GM12878 (cell line): ENCODE results near the gene LEMD2. TPM values are rescaled to one million over a fixed set of nuclear protein-coding genes. Genes with fewer than 3 reads are reported as not detected.

Experiments
- ATAC-seq: fragments of 200-7000 bp; cut with Tn5 transposase; 3 replicates; pipeline ENCODE4 v1.9.1; 2020; ENCODE audit warnings: mild to moderate bottlenecking, moderate library complexity
- BruUV-seq: library from RNA; stranded (reverse); fragments of 400-500 nt; replicated peaks from 2 replicates; lab custom pipeline; 2021; lab: Mats Ljungman, UMichigan
- CTCF ChIA-PET: fragments of 300-600 bp; sonication (Branson Sonifier 250); formaldehyde crosslinking; extraction: SDS; loops from one replicate; lab custom pipeline; 2021; ENCODE audit warnings: inconsistent platforms; lab: Yijun Ruan, JAX
- POLR2A ChIA-PET: fragments of 350-600 bp; formaldehyde crosslinking; extraction: SDS; loops from one replicate; lab custom pipeline; 2021; ENCODE audit warnings: inconsistent platforms; lab: Charles Lee
- RAD21 ChIA-PET: fragments of 300-600 bp; sonication (Branson Sonifier 250); formaldehyde crosslinking; loops from one replicate; lab custom pipeline; 2023; ENCODE audit warnings: antibody characterized with exemption; ENCODE audit not compliant: unreplicated experiment; lab: Charles Lee
- SMC1A ChIA-PET: fragments of 300-600 bp; sonication (Branson Sonifier 250); formaldehyde crosslinking; loops from one replicate; lab custom pipeline; 2023; ENCODE audit not compliant: unreplicated experiment, uncharacterized antibody; lab: Charles Lee
- DNase-seq: peaks from one replicate; pipeline ENCODE4 v3.0.0-alpha.2; 2011; ENCODE audit warnings: low read depth, low spot score
- FAIRE-seq: peaks from 3 replicates; lab custom pipeline; 2011; peaks lifted over from hg19 to GRCh38; lab: Jason Lieb, UNC
- H2AFZ ChIP-seq: 2 replicates; pipeline ENCODE4 v1.6.0; 2011; ENCODE audit warnings: low read depth, low read length, control low read depth; ENCODE audit not compliant: control insufficient read depth
- H3K27ac ChIP-seq: 2 replicates; pipeline ENCODE4 v1.5.1; 2011; ENCODE audit warnings: control low read depth; ENCODE audit not compliant: control insufficient read depth, insufficient read depth
- H3K27me3 ChIP-seq, 2 experiments: replicated peaks in 1 of 2; 2 replicates each; pipeline versions ENCODE4 v1.6.0 to v1.6.1; 2011; ENCODE audit warnings: low read length in 1 of 2; ENCODE audit not compliant: control insufficient read depth in 2 of 2, insufficient read depth in 2 of 2
- H3K36me3 ChIP-seq, 2 experiments: 2 replicates each; pipeline ENCODE4 v1.5.1; 2011; ENCODE audit warnings: low read length in 1 of 2; ENCODE audit not compliant: control insufficient read depth in 2 of 2, insufficient read depth in 2 of 2
- H3K4me1 ChIP-seq: 2 replicates; pipeline ENCODE4 v1.6.1; 2011; ENCODE audit warnings: mild to moderate bottlenecking, low read length, moderate library complexity, mixed read lengths; ENCODE audit not compliant: control insufficient read depth, insufficient read depth
- H3K4me2 ChIP-seq: 2 replicates; pipeline ENCODE4 v1.6.0; 2011; ENCODE audit warnings: control low read depth; ENCODE audit not compliant: control insufficient read depth, insufficient read depth
- H3K4me3 ChIP-seq: fragments of 200-600 bp; sonication (generic); 2 replicates; pipeline ENCODE4 v1.5.1; 2016
- H3K79me2 ChIP-seq: 2 replicates; pipeline ENCODE4 v1.6.0; 2011; ENCODE audit warnings: low read length; ENCODE audit not compliant: control insufficient read depth, insufficient read depth
- H3K9ac ChIP-seq: 2 replicates; pipeline ENCODE4 v1.8.0; 2011; ENCODE audit warnings: low read length, control low read depth, mixed read lengths; ENCODE audit not compliant: control insufficient read depth, insufficient read depth
- H3K9me3 ChIP-seq: replicated peaks from 3 replicates; pipeline ENCODE4 v1.5.1; 2011; ENCODE audit warnings: mild to moderate bottlenecking, low read length; ENCODE audit not compliant: control insufficient read depth, insufficient read depth
- H4K20me1 ChIP-seq: 2 replicates; pipeline ENCODE4 v1.6.0; 2011; ENCODE audit not compliant: control insufficient read depth, insufficient read depth
- CHD1 ChIP-seq: IDR thresholded peaks from 2 replicates; pipeline ENCODE4 v1.6.1; 2012; ENCODE audit warnings: low read depth, low read length, improper control_type of control experiment
- IRF4 ChIP-seq: IDR thresholded peaks from 2 replicates; pipeline ENCODE4 v1.6.1; 2011; ENCODE audit warnings: low read depth, low read length
- JUNB ChIP-seq: IDR thresholded peaks from 2 replicates; pipeline ENCODE4 v1.6.1; 2016; ENCODE audit warnings: antibody characterized with exemption, mild to moderate bottlenecking
- NBN ChIP-seq: fragments of 450-650 bp; IDR thresholded peaks from 2 replicates; pipeline ENCODE4 v1.6.1; 2016
- TCF3 ChIP-seq: IDR thresholded peaks from 2 replicates; pipeline ENCODE4 v1.6.1; 2012; ENCODE audit warnings: low read depth, mild to moderate bottlenecking, low read length, borderline replicate concordance; ENCODE audit not compliant: insufficient read depth
- ZNF687 ChIP-seq: fragments of 450-650 bp; IDR thresholded peaks from 2 replicates; pipeline ENCODE4 v1.6.1; 2017; ENCODE audit warnings: mild to moderate bottlenecking, moderate library complexity
- WGBS: methylation state at CpG from one replicate; pipeline ENCODE4 v1.1.6; 2016; ENCODE audit warnings: low lambda C conversion rate; ENCODE audit not compliant: insufficient replicate concordance, insufficient coverage; ENCODE audit errors: missing lambda C conversion rate; 5-methylcytosine and 5-hydroxymethylcytosine counted together
- in situ Hi-C: fragments of 300-500 bp; cut with MboI; formaldehyde crosslinking; loops from 9 replicates; pipeline ENCODE4 v1.14.3; 2018; ENCODE audit warnings: mixed read lengths
- intact Hi-C: fragments of 100-400 bp; cut with micrococcal nuclease; formaldehyde crosslinking; loops from one replicate; pipeline ENCODE4 v1.14.2; 2022; ENCODE audit not compliant: unreplicated experiment
- polyA plus RNA-seq, 11 experiments: library from polyadenylated mRNA; depleted of rRNA in 4 of 11; unstranded in 6 of 11; stranded (reverse) in 5 of 11; fragments of >200 nt; fragmentation: Nextera tagmentation in 4 of 11; fragmentation: Illumina TruSeq in 1 of 11; extraction: Ambion mirVana in 4 of 11; extraction: Trizol in 1 of 11; gene quantifications; 1 replicate in 1 of 11; 2 replicates in 10 of 11; pipeline versions ENCODE4 v1.2.1 to v1.2.3, GENCODE V29; 2011 to 2016; ENCODE audit warnings: inconsistent platforms in 2 of 11, missing spikeins in 2 of 11, low read depth in 1 of 11
- total RNA-seq, 4 experiments: library from RNA; depleted of rRNA in 3 of 4; stranded (reverse); fragments of >200 nt in 3 of 4; fragmentation: Illumina TruSeq in 1 of 4; extraction: Trizol in 1 of 4; gene quantifications; 2 replicates each; pipeline versions ENCODE4 v1.2.1 to v1.2.3, GENCODE V29; 2013 to 2021
- TF ChIP-seq, protein P1 (sequence below): fragments of 450-650 bp; IDR thresholded peaks from 2 replicates; pipeline ENCODE4 v1.6.1; 2017; ENCODE audit warnings: low read depth, mild to moderate bottlenecking, moderate library complexity
- TF ChIP-seq, protein P2 (sequence below): fragments of 450-650 bp; IDR thresholded peaks from 2 replicates; pipeline ENCODE4 v1.6.1; 2017; ENCODE audit warnings: mild to moderate bottlenecking, moderate library complexity
- TF ChIP-seq, protein P3 (sequence below): fragments of 450-650 bp; formaldehyde crosslinking; IDR thresholded peaks from 2 replicates; pipeline ENCODE4 v1.4.0; 2022; ENCODE audit warnings: mild to moderate bottlenecking, moderate library complexity

Gene LEMD2
- total and polyA plus RNA-seq, 10 of the 15 experiments (the other 5 are each of a cell fraction or from before 2014, with no cell fraction given): 0.45 to 47.1 (median 22.8) TPM

DNA sequence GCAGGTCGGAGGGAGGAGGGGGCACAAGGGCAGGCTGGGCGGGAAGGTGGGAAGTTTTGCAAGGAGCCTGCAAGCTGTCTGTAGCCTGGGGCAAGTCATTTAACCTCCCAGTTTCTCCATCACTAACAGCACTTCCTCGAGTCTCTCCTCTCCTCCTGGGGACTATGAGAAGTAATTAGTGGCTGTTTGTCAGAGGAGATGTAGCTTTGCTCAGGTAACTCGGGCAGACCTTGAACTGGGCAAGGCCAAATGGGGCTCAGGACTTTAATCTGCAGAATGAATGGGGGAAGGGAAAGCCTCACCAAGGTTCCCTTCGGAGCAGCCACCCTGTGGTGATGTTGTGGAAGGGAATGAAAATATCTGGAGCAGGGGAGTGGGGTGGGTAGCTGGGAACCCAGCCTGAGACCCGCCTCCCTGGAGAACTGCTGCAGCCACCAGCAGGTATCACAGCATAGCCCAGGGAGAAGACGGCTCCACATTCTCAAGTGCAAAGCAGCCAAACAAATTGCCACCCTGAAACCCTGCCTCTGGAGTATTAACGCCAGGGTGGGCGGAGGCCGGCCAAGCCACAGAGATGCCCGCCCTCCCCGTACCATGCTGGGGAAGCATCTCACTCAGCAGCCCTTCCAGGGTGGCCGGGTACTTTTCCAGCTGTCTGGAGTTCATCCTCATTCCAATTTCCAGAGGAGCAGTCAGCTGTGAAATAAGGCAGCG, 6.1 kb upstream of the LEMD2 start (continued):
- TF ChIP-seq ZNF687: no peak
- TF ChIP-seq CHD1: no peak
- no peak for TF ChIP-seq IRF4
- no peak for TF ChIP-seq NBN

DNA sequence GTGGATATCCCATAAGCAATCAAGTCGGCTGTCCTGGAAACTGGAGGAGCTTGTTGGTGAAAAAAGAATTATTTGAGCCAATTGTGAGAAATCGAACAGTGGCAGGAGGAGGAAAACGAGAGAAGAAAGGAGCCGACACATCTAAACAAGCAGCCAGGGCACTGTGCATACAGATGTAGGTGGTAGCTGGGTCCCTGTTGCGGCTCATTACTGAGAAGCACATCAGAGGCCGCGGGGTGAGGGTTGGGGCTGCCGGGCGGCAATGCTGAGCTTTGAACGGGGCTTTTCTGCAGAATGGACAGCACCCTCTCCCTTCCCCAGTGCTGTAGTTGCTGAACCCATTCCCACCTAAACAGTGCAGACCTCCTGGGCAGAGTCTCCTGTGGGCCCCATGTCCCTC, 4.1 kb upstream of the LEMD2 start:
- POLR2A ChIA-PET: no interaction called here
- CTCF ChIA-PET: no interaction called here
- H3K27ac ChIP-seq: no peak overlapping the region
- no peak overlapping the region for H3K4me3 ChIP-seq
- H3K79me2 ChIP-seq: peaks cover 9% of the 10 kb centered on the region
- no peak for DNase-seq
- SMC1A ChIA-PET: no interaction called here
- in situ Hi-C loops: no loop called here
- no peak for FAIRE-seq
- no peaks in the 10 kb centered on the region for H4K20me1 ChIP-seq
- no peak for ATAC-seq
- RAD21 ChIA-PET: no interaction called here
- no peak overlapping the region for H2AFZ ChIP-seq
- WGBS: 32% methylated on average over 10 of the region's 10 CpGs
- intact Hi-C loops: no loop called here
- no peaks in the 10 kb centered on the region for H3K4me1 ChIP-seq
- BruUV-seq: no TSS peak
- no peaks in the 10 kb centered on the region for H3K36me3 ChIP-seq
- no peak overlapping the region for H3K9ac ChIP-seq
- H3K4me2 ChIP-seq: no peak overlapping the region
- no peaks in the 10 kb centered on the region for H3K9me3 ChIP-seq
- H3K27me3 ChIP-seq: no peaks in the 10 kb centered on the region; a peak in 2 of 4 replicates
- TF ChIP-seq, protein P1, sequence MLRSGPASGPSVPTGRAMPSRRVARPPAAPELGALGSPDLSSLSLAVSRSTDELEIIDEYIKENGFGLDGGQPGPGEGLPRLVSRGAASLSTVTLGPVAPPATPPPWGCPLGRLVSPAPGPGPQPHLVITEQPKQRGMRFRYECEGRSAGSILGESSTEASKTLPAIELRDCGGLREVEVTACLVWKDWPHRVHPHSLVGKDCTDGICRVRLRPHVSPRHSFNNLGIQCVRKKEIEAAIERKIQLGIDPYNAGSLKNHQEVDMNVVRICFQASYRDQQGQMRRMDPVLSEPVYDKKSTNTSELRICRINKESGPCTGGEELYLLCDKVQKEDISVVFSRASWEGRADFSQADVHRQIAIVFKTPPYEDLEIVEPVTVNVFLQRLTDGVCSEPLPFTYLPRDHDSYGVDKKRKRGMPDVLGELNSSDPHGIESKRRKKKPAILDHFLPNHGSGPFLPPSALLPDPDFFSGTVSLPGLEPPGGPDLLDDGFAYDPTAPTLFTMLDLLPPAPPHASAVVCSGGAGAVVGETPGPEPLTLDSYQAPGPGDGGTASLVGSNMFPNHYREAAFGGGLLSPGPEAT: no peak
- TF ChIP-seq, protein P2, sequence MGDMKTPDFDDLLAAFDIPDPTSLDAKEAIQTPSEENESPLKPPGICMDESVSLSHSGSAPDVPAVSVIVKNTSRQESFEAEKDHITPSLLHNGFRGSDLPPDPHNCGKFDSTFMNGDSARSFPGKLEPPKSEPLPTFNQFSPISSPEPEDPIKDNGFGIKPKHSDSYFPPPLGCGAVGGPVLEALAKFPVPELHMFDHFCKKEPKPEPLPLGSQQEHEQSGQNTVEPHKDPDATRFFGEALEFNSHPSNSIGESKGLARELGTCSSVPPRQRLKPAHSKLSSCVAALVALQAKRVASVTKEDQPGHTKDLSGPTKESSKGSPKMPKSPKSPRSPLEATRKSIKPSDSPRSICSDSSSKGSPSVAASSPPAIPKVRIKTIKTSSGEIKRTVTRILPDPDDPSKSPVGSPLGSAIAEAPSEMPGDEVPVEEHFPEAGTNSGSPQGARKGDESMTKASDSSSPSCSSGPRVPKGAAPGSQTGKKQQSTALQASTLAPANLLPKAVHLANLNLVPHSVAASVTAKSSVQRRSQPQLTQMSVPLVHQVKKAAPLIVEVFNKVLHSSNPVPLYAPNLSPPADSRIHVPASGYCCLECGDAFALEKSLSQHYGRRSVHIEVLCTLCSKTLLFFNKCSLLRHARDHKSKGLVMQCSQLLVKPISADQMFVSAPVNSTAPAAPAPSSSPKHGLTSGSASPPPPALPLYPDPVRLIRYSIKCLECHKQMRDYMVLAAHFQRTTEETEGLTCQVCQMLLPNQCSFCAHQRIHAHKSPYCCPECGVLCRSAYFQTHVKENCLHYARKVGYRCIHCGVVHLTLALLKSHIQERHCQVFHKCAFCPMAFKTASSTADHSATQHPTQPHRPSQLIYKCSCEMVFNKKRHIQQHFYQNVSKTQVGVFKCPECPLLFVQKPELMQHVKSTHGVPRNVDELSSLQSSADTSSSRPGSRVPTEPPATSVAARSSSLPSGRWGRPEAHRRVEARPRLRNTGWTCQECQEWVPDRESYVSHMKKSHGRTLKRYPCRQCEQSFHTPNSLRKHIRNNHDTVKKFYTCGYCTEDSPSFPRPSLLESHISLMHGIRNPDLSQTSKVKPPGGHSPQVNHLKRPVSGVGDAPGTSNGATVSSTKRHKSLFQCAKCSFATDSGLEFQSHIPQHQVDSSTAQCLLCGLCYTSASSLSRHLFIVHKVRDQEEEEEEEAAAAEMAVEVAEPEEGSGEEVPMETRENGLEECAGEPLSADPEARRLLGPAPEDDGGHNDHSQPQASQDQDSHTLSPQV: no peak
- no peak for TF ChIP-seq TCF3
- TF ChIP-seq JUNB: no peak
- TF ChIP-seq, protein P3, sequence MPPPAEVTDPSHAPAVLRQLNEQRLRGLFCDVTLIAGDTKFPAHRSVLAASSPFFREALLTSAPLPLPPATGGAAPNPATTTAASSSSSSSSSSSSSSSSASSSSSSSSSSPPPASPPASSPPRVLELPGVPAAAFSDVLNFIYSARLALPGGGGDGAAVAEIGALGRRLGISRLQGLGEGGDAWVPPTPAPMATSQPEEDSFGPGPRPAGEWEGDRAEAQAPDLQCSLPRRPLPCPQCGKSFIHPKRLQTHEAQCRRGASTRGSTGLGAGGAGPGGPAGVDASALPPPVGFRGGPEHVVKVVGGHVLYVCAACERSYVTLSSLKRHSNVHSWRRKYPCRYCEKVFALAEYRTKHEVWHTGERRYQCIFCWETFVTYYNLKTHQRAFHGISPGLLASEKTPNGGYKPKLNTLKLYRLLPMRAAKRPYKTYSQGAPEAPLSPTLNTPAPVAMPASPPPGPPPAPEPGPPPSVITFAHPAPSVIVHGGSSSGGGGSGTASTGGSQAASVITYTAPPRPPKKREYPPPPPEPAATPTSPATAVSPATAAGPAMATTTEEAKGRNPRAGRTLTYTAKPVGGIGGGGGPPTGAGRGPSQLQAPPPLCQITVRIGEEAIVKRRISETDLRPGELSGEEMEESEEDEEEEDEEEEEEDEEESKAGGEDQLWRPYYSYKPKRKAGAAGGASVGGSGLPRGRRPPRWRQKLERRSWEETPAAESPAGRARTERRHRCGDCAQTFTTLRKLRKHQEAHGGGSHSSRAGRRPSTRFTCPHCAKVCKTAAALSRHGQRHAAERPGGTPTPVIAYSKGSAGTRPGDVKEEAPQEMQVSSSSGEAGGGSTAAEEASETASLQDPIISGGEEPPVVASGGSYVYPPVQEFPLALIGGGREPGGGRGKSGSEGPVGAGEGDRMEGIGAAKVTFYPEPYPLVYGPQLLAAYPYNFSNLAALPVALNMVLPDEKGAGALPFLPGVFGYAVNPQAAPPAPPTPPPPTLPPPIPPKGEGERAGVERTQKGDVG: no peak
